GM10266 (cell line): ENCODE results near the gene DCLK1.

Source experiments
- DNase-seq: peaks from one replicate; pipeline ENCODE4 v3.0.0; 2012; ENCODE audit errors: extremely low spot score
- CTCF ChIP-seq: IDR thresholded peaks from 2 replicates; pipeline ENCODE4 v1.5.1; 2012; ENCODE audit warnings: mild to moderate bottlenecking, low read depth; ENCODE audit not compliant: control insufficient read depth, insufficient read depth; ENCODE audit errors: missing control alignments

The DCLK1 gene

DNA sequence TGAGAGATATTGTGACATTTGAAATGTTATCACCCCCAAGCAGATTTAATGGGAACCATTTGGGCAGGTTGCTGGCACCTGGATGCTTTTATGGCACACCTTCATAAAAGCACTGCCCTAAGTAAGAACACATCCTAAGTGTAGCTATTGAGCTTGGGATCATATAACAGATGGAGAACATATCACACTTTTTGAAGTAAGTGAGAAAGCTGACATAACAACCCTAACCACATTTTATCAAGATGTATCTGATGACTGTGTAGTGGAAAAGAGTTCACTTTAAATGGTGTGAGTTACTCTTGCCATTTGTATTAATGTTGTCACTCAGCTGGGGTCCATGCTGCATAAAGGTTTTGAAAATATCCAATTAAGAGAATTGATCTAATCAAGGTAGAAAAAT is 287.9 kb downstream of the DCLK1 start:
- no peak for TF ChIP-seq CTCF
- DNase-seq, result no peak

DNA sequence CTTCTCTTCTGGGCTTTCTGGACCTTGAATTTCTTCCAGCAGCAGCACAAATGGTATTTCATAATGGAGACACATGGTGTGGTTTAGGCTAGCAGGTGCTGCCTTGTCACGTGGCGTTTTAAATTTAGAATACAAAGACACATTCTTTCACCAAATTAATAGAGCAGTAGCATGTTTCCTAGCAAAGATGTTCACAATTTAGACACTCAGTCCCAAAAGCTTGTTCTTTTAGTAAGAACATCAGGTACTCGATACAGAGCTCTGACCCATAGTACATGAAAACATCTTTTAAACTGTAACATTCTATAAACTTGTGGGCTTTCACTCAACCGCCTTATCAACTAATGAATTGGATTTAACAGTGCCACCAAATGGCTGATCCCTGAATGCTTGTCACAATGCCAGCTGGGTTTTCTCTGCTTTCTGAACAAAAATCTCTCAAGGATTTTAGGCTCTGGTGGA is 290.1 kb downstream of the DCLK1 start:
- no peak for TF ChIP-seq CTCF
- DNase-seq, result no peak

GRCh38 chr13:35839806-35840205 is 291.4 kb downstream of the DCLK1 start:
- DNase-seq, result no peak
- no peak for TF ChIP-seq CTCF

- no peak for TF ChIP-seq CTCF
- no peak for DNase-seq
Measured at GRCh38 chr13:35838356-35838755, 292.8 kb downstream of the DCLK1 start.

- DNase-seq, result no peak
- TF ChIP-seq CTCF, result no peak
Measured at GRCh38 chr13:35836446-35836845, 294.7 kb downstream of the DCLK1 start.

DNA sequence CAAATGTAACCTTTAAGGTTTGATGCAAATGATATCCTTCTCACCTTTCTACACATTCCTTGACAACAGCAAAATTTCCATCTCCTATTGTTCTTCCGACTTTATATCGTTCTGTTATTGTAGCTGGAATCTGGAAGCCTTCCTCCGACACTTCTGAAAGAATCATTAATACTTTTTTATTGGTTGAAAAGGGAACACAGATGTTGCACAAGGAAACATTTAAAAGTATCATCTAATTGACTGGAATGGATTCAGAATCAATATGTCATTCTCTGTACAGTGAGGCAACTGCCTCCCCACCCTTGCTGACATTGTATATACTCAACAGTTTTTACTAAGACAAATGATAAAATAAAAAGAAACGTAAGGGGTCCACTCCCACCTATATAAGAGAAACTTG is 295.2 kb downstream of the DCLK1 start:
- DNase-seq, result no peak
- no peak for TF ChIP-seq CTCF

DNA sequence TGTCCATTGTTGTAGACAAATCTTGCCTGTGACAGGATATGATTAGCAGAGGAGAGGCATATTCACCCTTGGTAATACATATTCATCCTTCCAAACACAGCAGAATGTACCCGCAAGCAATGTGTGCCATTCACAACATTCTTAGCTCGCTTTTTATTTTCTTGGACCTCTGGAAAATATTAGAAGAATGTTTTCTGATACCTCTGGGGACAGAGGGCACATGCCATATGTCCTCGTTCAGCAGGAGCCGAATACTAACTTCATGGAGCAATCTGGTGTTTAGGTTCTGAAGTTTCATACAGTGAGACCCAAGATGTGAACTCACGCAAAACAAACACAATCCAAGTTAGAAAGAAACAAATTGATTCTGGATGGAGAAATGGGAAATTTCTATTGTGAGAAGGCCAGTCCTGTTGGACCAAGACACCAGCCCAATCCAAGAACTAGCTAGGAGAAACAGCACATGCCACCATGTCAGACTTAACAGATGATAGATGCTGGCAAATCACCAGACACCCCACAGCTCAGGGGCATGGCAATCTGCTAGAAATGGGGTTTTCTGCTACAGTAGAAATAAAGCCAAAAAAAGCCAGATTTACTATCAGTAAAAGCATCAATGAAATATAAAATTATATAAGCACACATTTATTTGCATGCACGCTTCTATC is 297.4 kb downstream of the DCLK1 start:
- no peak for DNase-seq
- no peak for TF ChIP-seq CTCF
